ENCODE data around the gene LRRTM3.

The LRRTM3 gene

GRCh38 chr10:67022099-67022498, 96.3 kb downstream of the LRRTM3 start:
- DNase-seq (ENCODE audit: low read depth): no peak

- DNase-seq (ENCODE audit: low read depth): no peak
Observed at GRCh38 chr10:67033878-67034277, 108.0 kb downstream of the LRRTM3 start.

DNA sequence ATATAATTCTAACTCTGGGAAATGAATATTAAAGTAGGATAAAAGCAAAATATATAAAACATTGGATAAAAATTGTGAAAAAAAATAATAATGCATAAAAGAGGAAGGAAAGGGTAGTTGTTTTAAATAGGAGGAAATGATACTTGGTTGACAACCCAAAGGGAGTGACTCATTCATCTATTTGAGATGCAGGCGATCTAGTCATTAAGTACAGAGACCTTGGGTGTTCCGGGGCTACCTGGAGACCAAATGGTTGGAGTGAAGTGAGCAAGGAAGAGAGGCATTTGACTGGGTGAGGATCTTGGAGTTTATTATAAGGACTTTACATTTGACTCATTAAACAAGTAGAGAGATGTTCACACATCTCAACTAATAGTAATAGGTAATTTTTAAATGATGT, 111.0 kb downstream of the LRRTM3 start:
- DNase-seq (ENCODE audit: low read depth): no peak

- no peak for DNase-seq (ENCODE audit: low read depth)
Observed at GRCh38 chr10:67043041-67043440, 117.2 kb downstream of the LRRTM3 start.

DNA sequence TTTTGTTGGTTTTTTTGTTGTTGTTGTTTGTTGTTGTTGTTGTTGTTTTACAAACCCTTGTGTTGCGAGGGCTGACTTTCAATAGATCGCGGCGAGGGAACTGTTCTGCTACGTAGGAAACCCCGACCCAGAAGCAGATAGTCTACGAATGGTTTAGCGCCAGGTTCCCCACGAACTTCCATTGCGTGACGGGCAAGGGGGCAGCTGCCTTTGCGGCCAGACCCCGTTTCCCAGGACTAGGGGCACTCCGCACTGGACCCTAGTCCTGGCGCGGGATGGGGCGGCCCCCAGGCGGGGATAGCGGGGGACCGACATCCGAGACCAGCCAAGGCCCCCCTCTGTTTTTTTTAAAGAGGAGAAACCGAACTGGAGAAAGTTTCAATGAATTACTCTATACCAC, 119.6 kb downstream of the LRRTM3 start:
- no peak for DNase-seq (ENCODE audit: low read depth)

DNA sequence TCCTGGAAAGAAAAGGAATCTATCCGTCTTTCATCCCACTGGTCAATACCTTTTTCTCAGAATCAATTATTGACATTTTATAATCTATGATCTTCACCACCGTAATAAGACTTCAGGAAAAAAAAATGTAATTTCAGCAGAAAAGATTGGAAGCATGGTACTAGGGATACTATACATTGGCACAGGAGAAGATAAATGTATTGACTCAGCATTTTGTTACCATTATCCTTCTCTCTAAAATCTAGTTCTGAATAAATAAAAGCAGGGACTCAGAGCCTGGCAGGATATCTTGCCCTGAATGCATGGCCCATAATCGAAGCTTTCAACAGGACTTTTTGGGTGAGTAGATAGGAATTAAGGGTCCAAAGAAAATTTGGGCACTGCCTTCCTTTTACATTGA, 120.7 kb downstream of the LRRTM3 start:
- DNase-seq (ENCODE audit: low read depth): no peak

DNA sequence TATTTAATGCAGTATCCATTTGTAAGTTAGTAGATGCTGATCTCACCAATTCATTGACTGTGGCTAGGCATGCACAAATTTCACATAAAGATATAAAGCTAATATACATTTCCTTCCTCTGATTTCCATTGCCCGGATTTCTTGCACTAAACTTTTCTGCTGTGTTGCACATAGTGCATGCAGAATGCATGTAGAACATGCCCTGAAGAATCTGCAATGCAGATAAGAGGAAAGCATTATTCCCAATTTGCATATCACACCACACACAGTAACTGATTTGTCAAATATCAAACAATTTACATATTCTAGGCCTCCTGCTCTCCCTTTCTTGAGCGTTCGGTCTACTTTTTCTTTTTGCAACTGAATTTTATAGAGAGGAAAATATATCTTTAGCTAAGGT, 124.2 kb downstream of the LRRTM3 start:
- DNase-seq (ENCODE audit: low read depth): no peak

- DNase-seq (ENCODE audit: low read depth): no peak
Observed at GRCh38 chr10:67050415-67050814, 124.6 kb downstream of the LRRTM3 start.

DNA sequence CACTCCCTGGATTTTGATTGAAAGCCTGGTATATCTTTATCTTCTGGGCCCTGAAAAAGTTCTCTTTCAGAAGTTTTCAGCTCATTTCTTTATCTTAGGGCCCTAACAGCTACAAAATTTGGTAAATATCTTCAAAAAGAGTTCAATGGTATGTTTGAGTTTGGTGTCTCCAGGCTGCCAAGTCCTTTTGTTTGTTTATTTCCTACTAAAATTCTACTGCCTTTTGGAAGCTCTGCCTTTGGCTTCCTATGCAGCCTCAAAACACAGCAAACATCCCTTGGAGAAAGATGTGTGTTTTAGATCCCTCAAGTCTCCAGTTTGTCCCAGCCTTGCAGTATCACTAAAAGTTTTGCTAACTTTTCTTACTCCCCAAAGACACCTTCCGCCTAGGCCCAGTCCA, 146.8 kb downstream of the LRRTM3 start:
- DNase-seq (ENCODE audit: low read depth): no peak

- no peak for DNase-seq (ENCODE audit: low read depth)
Observed at GRCh38 chr10:67075491-67075971, 149.7 kb downstream of the LRRTM3 start.

DNA sequence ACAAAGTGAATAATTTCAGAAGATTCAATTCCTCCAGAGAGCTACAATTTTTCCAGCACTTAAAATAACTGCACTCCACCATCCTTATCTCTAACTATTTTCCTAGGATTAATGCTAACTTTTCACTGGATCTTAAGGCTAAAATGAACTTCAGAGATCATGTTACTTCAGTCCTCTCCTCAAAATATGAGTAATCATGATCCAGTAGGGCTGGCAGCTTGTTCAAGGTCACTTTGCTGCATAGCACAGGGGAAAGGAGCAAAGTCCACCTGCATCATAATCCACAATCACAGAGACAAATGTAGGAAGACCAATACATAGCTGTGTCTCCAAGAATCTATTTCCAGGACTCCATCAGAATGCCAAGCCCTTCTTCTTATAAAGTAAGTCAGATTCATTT, 150.3 kb downstream of the LRRTM3 start:
- DNase-seq (ENCODE audit: low read depth): no peak

DNA sequence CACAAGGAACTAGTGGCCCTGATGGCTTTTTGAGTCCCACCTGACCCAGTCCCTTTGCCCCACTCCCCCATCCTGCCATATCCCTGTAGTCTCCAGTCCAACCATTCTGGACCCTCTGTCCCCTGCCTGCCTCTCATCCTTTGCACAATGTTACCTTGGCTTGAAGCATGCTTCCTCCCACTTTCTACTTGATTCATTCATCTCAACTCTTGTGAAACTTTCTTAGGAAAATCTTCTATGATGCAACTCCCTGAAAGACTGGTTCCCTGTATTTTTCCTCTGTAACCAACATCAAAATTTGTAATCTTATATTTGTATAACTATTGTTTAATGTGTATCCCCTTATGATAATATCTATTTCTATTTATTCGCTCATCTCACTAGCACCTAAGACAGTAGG, 151.5 kb downstream of the LRRTM3 start:
- DNase-seq (ENCODE audit: low read depth): no peak

GRCh38 chr10:67079126-67079525, 153.3 kb downstream of the LRRTM3 start:
- no peak for DNase-seq (ENCODE audit: low read depth)

DNA sequence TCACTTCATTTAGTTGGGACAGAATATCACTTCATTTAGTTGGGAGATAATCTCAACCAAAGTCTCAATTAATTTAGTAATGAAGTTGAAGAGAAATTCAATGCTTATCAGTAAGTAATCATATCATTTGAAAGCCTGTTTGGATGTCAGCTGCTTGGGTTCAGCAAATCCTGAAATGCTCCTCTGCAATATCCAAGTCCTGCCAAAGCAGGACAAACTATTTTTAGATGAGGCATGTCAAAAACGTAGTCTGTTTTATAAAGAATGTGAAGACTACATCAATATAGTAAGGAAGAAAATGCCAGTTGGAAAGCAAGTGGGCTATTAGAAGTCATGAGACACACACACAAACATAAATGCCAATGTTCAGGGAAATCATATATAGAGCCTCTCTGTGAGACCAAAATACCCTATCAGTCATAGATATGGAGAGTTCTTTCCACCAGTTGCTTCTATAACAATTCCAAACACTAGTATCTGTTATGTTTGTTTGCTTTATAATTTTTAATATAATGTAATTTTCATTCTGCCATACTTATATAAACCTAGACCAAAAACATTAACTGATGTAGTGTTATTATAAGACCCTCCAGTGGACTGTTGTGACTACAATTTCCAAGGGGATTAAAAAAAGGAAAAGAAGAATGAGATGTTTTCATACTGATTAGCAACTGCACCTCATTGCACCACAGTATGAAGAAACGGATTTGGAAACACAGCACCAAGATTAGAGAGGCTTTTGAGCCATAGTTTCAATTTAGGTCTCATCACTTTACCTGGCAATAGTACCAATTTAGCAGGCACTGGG, 160.7 kb downstream of the LRRTM3 start:
- no peak for DNase-seq (ENCODE audit: low read depth)

- DNase-seq (ENCODE audit: low read depth): no peak
Observed at GRCh38 chr10:67087135-67087425, 161.2 kb downstream of the LRRTM3 start.

DNA sequence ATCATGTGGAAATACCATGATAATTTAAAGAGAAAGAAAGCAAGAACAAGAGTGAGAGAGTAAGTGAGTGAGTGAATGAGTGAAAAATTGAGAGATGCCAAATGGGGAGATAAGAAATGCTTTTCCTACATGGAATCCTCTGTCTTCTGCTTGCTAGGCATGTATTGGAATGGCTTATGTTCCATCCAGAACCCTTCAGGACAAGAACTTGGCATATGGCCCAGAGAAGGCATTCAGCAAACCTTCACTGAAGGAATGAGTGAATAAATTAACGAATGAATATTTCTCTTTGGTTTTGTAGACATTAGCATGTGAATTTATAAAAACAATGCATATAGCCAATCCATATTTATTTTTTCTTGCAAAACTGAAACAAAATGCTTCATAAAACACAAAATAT, 162.2 kb downstream of the LRRTM3 start:
- no peak for DNase-seq (ENCODE audit: low read depth)

GRCh38 chr10:67095531-67095930, 169.7 kb downstream of the LRRTM3 start:
- no peak for DNase-seq (ENCODE audit: low read depth)

DNA sequence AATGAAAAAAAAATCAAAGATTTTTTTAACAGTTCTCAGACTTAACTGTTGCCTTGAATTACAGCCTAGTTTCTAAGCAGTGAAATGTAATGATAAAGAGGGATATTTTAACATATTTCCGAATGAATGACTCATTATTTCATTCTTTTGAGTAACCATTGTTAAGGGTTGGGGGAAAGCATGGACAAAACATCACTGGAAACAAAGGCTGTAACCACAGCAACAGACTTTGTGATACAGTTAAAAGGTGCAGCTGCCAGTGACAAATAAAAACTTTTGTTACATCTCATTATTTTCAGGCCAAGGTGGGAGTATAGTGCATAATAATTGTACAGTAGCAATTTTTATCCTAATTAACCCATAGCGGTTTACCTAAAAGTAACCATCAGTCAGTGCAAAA, 172.6 kb downstream of the LRRTM3 start:
- no peak for DNase-seq (ENCODE audit: low read depth)

DNA sequence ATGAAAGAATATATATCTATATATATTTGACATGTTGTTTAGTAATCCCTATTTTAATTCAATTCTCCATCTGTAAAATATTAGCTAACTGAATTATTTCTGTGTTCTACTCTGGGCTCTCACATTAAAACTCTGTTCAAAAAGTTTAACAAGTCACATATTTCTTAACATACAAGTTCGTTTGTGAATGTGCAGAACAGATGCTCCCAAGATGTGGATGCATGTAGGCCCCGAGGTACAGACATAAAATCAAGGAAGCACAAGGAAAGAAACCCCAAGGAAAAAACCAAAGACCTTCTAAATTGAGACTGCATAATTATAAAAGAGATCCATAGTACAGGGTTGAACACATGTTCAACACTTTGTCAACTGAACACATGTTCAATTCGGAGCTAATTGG, 175.1 kb downstream of the LRRTM3 start:
- no peak for DNase-seq (ENCODE audit: low read depth)

- no peak for DNase-seq (ENCODE audit: low read depth)
Observed at GRCh38 chr10:67107670-67108069, 181.8 kb downstream of the LRRTM3 start.

- DNase-seq (ENCODE audit: low read depth): no peak
Observed at GRCh38 chr10:67110286-67110685, 184.4 kb downstream of the LRRTM3 start.

- DNase-seq (ENCODE audit: low read depth): no peak
Observed at GRCh38 chr10:67112765-67113164, 186.9 kb downstream of the LRRTM3 start.

DNA sequence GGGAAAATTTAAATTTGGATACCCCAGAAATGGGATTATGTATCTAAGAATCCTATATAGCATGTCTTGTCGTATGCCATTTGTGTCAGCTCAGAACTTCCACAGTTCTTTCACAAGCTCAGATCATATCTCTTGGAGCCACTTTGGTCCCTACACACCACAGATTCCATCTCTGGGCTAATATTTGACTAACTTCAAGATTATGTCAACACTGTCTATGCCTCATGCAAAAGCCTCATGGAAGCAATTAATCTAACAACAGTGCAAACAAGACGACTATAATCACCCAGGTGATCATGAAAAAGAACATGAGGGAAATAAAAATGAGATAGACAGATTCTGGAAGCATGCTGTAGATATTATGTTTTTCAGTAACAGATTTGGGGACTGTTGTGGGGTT, 189.1 kb downstream of the LRRTM3 start:
- DNase-seq (ENCODE audit: low read depth): no peak

DNA sequence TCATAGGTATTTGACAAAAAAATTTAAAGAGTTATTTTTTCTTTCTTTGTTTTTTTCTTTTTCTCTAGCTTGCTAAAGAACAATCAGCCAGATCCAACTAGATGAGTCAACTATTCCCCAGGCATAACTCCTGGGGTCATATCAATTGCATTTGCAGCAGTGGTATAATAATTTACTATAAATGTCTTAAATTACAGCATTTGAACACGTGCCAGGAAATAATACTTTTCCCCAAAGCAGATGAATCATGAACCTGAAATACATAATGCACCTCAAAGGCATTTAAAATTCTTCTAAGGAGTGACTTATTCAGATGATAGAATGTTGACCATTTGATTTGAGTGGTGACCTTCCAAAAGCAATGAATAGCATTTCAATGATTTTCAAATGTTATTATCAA, 190.1 kb downstream of the LRRTM3 start:
- DNase-seq (ENCODE audit: low read depth): no peak

GRCh38 chr10:67119651-67120050, 193.8 kb downstream of the LRRTM3 start:
- DNase-seq (ENCODE audit: low read depth): no peak

All from stimulated activated CD8-positive, alpha-beta memory T cell treated with anti-CD3 and anti-CD28 coated beads, Interleukin-4, amount 100 ng/mL, for 24 hours (primary cell).